Epidermal melanocyte (primary cell): ENCODE data around the gene AKAP6.

ENCODE experiments used
- DNase-seq: peaks from one replicate; pipeline ENCODE4 v3.0.0; 2011; ENCODE audit warnings: low spot score; ENCODE audit not compliant: insufficient read length

AKAP6 gene

DNA sequence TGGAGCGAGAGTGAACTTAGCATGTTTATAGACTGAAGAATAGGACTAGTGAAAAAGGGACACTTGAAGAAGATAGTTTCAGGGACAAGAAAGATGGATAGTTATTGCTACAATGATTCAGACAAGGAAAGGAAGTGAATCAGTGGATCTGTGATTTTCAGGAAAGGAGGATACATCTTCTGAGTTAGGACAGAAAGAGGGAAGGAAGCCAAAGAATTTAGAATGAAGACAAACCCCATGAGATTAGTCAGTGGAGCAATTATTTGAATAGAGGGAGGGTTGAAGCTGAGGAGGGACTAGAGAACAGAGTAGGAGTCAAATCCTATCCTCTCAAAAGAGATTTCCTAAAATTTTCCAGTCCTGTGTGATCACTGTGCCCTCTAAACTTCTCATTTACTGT lies 282.7 kb downstream of the AKAP6 start:
- DNase-seq = no peak

DNA sequence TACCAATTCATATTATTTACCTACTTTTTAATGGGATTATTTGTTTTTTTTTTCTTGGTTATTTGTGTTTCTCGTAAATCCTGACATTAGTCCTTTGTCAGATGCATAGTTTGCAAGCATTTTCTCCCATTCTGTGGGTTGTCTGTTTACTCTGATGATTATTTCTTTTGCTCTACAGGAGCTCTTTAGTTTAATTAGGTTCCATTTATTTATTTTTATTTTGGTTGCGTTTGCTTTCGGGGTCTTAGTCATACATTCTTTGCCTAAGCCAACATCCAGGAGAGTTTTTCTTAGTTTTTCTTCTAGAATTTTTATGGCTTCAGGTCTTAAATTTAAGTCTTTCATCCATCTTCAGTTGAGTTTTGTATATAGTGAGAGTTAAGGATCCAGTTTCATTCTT lies 289.9 kb downstream of the AKAP6 start:
- no peak for DNase-seq

DNA sequence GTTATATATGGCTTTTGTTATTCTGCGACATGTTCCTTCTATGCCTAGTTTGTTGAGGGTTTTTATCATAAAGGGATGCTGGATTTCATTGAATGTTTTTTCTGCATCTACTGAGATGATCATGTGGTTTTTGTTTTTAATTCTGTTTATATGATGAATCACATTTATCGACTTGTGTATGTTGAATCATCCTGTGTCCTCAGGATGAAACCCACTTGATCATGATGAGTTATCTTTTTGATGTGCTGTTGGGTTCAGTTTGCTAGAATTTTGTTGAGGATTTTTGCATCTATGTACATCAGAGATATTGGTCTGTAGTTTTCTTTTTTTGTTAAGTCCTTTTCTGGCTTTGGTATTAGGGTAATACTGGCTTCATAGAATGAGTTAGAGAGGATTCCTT lies 291.2 kb downstream of the AKAP6 start:
- DNase-seq = no peak

DNA sequence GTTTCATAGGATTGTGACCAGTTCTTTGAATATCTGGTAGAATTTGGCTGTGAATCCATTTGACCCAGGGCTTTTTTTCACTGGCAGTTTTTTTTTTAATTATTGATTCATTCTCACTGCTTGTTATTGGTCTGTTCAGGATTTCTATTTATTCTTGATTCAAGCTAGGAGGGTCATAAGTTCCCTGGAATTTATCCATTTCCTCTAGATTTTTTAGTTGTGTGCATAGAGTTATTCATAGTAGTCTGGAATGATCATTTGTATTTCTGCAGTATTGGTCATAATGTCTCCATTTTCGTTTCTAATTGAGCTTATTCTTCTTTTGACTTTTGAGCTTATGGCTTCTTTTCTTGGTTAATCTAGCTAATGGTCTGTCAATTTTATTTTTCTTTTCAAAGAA lies 291.6 kb downstream of the AKAP6 start:
- DNase-seq = no peak

DNA sequence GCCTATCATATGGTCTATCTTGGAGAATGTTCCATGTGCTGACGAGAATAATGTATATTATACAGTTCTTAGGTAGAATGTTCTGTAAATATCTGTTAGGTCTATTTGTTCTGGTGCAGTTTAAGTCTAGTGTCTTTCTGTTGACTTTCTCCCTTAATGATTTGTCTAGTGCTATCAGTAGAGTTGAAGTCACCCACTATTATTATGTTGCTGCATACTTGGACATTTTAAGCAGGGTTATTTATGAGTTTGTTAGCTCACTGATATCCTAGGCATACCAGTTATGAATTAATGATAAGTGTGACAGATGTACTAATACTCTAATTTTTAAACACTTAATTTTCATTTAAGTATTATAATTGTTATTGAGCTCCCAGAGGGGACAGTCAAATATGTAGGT lies 292.5 kb downstream of the AKAP6 start:
- no peak for DNase-seq

DNA sequence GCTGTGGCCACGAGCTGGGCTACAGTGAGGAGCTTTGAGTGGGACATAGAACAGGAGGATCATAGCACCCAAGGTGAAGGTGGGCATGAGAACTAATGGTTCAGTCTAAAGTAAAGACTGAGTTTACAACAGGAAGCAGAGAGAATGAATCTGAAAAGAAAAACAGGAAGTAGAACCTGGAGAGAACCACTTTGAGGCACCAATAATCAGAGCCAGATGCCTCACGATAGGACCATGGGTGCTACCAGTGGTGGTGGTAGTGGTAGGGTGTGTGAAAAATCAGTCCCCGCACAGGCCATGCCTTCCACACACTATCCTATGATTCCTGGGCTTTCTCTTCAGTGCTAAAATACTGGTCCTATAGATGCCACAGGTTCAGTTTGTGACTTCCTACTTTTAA lies 293.6 kb downstream of the AKAP6 start:
- DNase-seq = no peak

DNA sequence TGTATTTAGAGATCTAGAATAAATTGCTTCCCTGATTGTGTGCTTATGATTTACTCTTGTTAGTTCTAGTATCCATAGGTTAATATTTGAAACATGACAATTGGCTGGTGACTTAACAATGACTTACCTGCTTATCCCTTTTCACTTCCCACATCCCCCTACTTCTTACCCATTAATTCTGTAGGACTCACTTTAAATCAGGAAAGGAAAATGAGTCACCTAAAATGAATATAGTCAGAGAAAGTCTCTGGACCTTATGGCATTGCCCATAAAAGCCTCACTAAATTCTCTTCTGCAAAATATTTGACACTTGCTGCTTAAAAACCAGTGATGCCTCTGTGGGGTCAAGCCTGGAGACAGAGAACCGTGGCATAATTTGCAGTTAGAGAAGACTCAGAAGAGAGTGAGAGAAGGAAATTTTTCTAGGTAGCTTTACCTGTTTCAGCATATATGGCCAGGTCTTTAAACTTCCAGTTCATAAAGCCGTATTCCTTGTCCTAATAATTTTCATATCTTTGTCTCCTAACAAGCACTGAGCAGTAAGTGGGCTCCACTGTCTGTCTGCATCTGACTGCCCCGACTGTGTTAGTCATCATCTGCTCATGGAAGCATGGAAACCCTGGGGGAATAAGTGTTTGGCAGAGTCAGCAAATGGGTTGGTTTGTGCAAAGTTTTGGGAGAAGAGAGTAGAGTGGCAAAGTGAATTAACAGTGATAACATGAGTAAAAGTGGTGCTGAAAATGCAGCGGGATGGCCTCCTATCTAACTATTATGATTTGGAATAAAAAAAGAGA lies 294.4 kb downstream of the AKAP6 start:
- DNase-seq = no peak

DNA sequence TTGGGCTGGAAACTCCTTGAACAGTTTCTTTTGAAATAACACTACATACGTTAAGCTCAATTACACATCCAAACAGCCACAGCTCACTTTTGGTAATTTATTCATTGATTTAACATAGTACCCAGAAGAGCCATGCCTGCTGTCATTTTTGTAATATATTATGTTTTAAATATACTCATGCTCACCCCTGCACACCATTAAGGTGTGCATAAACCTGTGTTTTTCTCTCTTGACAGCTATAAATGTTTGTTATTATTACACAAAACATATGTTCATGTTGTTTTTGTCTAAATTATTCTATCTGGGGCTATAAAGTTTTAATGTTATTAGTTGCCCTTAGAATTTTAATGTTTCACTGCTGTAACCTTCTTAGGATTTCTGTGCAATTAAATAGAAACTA lies 296.1 kb downstream of the AKAP6 start:
- DNase-seq = no peak

DNA sequence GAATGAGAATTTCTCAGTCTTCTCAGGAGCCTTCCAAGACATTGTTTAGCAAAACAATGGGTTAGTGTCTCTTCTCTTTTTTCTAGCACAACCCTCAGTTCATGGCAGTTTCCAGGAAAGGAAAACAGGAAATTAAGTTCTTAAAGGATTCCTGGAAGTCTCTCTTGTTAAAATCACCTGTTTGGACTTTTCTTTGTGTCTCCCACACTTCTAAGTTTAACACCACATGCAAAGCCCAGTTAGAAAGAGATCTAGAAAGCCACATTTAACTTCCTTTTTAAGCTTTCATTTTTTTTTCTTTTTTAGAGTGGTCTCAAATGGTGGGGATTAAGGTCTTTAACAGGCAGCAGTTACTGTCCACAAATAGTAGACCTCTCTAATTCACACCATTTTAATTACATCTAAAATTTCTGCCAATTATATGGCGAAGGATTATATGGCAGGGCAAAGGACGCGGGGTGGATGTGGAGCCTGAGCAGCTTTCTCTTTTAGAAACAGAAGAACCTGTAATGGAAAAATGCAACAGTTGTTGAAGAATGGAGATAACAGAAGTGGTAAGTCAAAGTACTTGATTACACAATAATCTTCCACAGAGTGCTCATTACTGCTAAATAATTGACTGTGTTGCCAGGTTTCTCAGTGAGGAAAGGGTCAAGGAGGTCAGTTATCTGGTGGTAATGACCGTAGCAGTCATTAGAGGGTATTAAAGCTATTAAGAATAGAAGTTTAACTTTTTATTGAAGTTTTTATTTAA lies 298.6 kb downstream of the AKAP6 start:
- no peak for DNase-seq

DNA sequence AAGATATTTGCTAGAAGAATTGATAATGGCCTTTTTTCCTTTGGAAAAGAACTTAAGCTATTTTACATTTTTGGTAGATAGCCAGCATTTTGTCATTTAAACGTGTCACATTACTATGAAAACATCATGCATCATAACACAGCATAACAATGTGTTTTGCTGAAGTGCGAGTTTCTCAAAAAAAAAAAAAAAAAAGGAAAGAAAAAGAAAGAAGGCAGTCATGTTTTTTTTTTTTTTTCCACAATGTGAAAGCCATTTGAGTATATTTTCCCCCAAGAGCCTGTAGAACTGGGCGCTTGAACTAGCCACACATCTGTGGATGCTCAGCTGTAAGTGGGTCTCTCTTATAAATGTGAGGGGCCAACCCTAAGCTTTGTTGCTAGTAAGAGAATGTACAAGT lies 300.1 kb downstream of the AKAP6 start:
- DNase-seq = no peak

DNA sequence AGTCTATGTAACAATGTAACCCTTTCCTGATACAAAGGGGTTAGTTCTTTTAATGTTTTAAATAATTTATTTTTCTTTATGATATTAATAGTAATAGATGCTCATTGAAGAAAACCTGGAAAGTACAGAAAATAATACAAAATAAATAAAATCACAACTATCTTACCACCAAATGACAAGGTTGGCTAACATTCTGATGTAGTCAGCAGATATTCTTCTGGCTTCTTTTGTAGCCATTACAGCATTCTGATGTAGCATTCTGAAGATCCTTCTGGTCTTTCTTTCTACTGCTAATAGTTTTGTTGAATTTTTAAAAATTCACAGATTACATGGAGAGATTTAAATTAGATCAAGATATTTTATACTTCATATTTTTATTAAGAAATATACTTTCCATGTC lies 301.6 kb downstream of the AKAP6 start:
- no peak for DNase-seq

DNA sequence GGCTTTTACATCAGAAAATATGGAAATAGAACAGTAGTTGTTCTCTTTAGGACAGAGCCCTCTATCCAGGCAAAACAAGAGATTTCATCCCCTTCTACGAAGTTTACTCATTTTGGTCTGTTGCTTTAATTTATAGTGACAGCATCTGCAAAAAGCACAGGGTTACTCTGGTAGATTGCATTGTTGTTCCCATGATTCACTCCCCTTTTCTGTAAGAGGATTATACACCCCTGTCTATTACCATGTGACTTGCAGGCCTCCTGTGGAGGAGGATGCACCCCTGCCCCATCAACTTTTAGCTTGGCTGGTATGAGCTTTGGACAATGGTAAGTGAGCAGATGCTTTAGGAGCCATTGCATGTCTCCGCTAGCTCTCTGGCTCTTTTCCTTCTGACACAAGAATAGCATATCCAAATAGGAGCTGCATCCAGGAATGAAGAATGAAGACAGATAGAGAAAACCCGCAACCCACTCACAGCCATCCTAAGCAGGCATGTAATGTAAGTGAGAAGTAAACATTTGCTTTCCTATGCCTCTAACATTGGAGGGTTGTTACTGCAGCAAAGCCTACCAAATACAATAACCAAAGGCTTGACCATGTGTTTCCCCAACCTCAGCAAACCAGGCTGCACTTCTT lies 304.2 kb downstream of the AKAP6 start:
- DNase-seq = no peak

DNA sequence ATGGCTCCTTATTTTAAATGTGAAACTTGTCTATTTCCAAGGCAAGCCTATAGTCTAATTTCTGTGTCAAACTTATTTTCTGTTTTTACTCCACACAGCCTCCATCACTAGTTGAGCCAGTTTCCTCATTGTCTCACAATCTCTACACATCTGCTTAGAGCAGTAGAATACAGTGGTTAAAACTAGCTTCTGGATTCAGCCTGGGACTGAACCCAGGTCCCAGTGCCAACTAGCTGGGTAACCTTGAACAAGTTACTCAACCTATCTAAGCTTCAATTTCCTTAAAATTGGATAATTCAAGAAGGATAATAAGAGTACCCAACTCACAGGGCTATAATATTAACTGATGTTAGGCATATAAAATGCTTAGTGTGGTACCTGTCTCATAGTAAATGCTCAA lies 304.8 kb downstream of the AKAP6 start:
- no peak for DNase-seq

DNA sequence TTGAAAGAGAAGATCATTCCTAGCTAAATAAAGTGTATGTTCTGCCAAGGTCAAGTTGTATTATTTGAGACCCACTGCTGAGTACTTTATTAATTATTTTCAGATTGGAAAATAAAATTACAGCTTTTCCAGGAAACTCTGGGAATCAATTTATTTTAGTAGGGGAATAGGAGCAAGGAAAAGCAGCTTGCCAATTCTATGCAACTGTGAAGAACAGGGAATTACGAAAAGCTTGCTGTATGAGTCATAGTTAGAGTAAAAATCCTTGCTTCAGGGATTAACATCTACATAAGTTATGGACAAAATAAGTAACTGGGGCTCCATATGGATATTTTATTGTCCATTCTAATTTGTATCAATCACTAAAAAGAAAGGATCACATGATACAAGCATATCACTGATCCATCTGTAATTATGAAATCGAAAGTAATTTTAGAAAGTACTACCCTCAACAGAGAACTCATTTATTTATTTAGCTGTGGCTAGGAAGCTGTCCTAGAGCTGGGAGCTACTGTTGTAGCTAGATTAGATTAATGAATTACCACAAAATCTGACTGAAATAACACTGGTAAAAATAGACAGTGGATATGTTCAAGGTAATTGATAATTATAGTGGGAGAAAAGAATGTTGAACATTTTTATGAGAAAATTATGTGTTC lies 306.1 kb downstream of the AKAP6 start:
- peak; percentile 25 for DNase-seq

DNA sequence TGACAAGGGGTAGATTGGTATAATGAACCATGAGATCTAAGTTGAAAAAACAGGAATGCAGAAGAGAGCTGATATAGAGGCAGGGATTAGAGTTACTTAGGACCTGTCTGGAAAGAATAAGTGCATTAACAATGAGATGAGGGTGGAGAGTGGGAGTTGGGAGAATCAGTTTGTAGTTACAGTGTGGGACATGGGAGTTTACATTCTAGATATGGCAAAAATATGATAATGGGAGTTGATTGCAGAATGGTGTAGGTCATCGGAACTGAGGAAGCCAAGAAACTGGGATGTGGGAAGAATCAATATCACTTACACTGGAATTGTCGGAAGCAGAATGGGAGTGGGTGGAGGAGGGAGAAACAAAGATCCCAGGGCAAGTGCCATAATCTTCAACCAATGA lies 308.5 kb downstream of the AKAP6 start:
- DNase-seq = no peak

DNA sequence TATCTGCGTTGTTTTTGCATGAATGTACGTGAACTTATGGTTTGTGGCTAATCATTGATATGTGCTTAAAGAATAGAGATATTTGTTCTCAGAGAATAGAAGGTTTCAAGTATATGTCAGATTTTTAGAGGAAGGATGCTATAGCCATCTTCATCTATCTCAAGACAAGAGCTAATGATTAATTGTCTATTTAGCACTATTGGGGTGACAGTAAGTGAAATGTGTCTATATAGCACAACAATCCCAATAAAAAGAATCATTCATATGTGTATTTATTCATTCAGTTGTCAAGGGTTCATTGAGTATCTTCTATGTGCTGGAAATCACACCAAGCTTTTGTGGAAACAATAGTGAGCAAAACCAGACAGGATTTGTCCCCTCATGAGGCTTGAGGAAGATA lies 310.1 kb downstream of the AKAP6 start:
- DNase-seq = no peak

DNA sequence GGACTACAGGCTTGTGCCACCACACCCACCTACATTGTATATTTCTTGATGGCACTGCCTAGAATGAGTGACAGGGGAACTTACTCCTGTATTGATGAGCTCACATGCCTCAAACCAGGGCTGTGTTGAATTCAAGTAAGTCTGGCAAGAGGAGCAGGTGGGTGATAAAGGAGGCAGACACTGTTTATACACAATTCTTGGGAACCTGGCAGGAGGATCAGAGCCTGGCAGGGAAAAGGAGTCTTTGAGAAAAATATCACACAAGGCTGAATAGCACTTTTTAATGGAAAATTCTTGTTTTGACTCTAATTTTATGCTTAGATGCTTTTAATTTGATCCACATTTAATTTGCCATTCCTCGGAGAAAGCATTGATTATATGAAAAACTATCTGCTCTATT lies 316.5 kb downstream of the AKAP6 start:
- DNase-seq = no peak

DNA sequence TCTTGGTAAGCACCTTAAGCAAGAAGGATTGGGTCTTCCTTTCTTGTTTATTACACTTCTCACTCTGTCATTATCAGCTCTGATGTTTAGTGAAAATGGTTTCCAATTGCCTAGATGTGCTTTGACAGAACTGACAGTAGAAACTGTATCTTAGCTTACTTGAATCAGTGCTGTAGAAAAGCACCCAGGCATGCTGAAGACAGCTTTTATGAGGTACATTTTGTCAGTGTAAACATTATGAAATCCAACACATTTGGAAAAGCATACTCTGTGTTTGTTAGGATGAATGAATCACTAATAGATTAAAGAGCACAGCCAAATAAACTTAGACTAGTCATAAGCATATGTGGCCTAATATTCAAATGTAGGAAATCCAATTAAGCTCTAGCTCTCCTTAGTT lies 319.3 kb downstream of the AKAP6 start:
- no peak for DNase-seq

DNA sequence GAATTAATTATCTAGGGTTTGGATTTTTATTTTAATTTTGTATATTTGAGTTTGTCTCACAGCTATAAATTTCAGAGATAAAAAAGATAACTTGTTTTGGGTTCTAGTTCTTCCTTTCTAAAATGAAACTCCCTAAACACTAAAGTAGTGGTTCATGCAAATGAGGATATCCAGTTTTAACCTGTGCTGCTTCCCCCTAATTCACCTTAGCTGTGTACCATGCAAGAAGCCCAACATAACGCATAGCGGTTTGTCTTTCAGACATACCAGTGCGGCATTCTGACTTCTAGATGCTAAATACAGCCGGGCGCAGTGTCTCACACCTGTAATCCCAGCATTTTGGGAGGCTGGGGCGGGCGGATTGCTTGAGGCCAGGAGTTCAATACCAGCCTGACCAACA lies 320.9 kb downstream of the AKAP6 start:
- DNase-seq = no peak

DNA sequence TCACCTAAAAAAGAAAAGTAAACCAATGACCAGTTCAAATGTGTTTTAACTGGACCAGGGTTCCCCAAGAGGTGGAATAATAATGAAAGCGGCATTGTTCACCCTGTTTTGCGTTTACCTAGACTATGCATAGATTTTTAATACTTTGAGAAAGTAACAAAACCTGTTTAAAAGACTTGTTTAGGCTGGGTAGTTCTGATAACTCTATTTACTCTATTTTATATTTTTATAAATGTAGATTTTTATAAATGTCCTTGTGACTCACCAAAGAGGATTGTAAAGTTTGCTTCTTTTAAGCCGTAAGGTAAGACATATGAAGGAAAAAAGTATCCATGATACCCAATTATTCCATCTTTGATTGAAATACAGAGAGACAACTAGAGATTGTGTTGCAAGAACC lies 321.6 kb downstream of the AKAP6 start:
- no peak for DNase-seq

DNA sequence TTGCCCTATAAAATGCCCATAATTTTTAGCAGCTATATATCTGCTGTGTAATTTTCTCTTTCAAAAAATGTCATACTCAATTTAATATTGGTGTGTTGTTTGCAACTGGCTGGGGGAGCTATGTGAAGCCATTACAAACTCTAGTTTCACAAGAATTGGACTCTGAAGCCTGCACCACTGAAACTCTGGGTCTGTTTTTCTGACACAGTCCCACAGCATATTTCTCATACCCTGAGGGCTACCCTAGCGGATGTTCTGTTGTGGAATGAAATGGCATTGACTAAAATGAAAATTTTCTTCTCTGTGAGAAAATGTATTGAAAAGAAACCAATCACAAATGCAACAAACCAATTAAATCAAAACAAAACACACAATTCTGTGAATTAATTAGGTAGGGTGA lies 325.0 kb downstream of the AKAP6 start:
- no peak for DNase-seq

DNA sequence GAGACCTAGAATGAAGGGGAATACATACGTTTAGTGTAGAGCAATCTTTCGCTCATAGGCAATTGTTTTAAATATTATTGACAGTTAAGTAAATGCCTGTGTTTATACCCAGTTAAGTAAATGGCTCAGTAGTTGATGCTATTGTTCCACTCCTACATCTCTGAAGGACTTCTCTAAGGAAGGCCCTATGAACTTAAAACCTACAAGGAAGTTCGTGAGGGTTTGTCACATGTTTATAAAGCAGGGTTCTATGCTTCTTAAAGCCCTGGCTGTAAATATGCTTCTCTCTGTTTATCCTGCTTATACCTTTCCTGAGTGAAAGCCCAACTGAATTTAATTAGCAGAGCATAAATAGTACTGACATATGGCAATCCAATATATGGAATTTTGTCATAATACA lies 327.5 kb downstream of the AKAP6 start:
- DNase-seq = no peak
